NCI-H2196 (cell line): ENCODE results near the gene PAOX.

ENCODE experiments used
- DNase-seq: peaks from one replicate; lab custom pipeline; 2025; ENCODE audit not compliant: unreplicated experiment; lab: John Stamatoyannopoulos, UW

The PAOX gene

DNA sequence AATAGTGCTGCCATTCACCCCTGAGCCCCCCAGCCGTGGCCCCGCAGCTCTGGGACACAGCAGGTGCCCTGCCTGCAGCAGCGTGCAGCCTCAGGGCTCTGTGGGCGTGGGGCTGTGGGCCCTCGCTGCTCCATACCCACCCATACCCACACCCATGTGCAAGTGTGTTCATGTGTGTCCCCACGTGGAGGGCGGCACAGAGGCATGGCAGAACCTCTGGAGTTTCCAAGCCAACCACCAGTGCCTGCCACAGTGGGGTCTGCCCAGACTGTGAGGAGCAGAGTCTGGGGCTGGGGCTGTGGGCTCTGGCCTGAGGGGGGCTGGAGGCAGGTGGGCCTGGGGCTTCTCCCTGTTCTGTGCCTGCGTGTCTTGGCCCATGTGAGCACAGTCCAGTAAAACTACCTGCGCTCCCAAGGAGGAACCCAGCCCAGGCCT lies 29.5 kb upstream of the PAOX start:
- DNase-seq = no peak

GRCh38 chr10:133350283-133350949 lies 28.6 kb upstream of the PAOX start:
- DNase-seq = no peak

- DNase-seq = no peak
Measured at GRCh38 chr10:133350950-133351329, 28.1 kb upstream of the PAOX start.

DNA sequence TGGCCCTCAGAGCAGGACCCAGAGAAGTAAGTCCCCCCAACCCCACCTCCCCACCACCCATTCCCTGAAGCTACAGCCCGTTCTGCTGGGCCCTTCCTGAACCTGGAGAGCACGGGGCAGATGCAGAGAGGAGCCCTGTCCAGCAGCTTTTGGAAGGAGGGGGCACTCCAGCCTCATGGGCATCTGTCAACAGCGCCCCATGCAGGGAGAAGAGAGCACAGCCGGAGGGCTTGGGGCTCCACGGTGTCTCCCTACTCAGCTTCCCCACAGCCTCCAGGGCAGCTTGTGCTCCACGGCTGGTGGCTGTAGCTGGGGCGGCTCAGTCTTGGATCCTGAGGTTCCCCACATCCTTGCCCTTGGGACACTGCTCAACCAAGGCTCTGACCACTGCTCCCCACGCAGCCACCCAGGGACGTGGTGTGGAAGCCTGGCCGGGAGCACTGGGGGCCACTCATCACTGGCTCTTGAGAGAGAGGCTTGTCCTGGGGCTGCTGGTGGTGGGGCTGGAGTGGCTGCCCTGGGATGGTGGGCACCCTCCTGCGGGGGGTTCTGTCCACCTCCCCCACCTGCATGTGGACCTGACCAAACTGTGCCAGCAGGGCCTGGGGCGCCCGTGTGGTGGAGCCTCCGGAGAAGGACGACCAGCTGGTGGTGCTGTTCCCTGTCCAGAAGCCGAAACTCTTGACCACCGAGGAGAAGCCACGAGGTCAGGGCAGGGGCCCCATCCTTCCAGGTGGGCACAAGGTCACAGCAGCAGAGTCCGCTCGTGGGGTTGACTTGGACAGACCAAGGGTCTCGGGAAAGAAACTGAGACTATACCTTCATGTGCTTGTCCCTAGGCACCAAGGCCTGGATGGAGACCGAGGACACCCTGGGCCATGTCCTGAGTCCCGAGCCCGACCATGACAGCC lies 27.4 kb upstream of the PAOX start:
- no peak for DNase-seq

DNA sequence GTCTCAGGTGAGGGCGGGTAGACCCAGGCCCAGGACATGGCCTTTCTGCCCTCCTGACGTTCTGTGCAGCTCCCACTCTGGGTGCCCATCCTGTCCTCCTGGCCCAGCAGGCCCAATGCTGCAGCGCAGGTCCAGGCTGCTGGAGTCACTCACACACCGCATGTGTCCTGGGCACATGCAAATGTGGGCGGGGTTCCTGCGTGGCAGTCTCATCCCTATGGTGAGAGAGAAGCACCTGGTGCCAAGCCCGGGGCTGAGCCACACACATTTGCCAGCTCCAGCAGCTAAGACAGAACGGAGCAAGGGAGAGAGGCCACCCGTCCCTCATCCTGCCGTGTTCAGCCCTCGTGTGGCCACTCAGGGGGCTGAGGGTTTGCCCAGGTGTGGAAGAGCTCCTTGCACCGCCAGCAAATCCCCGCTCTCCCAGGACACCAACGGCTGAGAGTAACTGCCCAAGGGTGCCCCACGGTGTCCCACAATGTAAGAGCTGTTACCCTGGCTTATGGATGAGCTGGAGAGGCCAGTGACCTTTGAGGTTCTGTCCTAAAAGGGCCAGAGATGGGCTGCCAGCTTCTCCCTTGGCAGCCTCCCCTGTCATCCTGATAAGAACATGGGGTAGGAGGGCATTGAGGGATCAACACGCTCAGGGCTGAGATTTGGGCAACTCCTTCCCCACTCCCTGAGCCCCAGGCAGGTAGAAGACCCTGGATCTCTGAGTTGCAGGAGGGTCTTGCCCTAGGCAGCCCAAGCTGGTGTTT lies 25.7 kb upstream of the PAOX start:
- DNase-seq = no peak

- DNase-seq = no peak
Measured at GRCh38 chr10:133353988-133354605, 25.0 kb upstream of the PAOX start.

DNA sequence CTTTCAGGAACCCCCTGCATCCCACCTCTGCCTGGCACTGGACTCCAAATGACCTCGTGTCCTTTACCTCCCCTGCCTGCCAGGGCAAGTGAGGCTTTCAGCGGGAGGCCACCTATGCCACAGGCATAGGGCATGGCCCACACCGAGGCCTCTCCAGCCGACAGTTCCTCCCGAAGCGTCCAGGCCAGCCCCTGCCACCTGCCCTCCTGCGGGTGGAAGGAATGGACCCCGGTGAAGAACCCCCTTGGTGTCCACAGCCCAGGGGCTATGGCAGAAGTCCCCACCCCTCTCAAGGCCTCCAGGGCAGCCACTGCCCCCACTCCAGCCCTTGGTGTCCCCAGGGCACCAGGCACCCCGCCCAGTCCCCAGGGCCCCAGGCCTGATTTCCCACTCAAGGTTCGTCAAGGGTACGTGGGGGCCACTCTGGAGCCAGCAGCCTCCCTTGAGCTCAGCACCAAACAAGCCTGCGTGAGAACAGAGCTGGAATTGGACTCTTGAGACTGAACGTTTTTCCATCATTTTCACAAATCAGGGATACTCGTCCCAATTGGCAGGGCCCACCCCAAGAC lies 24.3 kb upstream of the PAOX start:
- DNase-seq = no peak

DNA sequence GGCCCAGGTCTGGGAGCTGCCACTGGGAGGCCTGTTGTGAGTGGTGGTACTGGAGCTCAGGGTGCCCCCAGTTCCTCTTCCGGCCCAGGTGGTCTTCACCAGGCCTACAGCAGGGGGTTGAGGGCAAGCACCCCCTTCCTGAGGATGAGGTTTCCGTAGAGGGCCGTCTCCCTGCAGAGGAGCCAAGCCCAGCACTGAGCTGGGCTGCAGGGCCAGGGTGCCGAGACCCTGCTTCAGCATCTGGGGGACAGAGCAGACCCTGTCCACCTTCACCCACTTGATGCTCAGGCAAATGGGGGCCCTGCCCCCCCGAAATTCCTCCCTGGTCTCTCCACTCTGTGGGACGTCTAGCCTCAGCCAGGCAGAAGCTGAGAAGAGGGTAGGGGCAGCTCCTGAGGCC lies 23.8 kb upstream of the PAOX start:
- DNase-seq = no peak

- DNase-seq = no peak
Measured at GRCh38 chr10:133355991-133356390, 23.1 kb upstream of the PAOX start.

DNA sequence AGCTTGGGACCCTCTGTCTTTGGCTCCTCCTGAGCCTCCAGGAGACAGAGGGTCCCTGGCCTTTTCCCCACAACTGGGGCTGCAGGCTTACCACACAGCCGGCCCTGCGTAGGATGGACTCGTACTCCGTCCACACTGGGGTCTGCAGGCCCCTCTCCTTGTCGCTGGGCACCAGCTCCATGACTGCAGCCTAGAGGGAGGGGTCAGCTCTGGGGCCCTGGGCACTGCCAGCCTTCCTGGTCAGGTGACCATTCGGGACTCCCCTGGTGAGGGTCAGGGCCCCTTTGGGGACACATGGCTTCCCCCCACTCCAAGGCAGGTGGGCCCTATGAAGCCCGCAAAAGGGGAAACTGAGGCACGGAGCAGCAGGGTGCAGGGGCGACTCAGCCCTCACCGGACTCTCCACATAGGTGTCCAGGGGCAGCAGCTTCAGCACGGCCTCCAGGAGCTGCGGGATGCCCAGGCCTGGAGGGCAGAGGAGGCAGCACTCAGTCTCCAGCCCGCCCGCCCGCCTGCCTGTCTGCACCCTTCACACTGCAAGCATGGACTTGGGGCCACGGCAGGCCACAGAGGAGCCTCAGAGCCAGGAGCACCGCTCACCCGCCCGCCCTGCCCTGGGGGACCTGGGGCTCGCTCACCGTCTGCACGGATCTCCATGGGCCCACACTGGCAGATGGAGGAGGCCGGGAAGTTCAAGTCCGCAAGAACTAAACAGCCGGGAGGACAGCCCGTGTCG lies 22.3 kb upstream of the PAOX start:
- no peak for DNase-seq

DNA sequence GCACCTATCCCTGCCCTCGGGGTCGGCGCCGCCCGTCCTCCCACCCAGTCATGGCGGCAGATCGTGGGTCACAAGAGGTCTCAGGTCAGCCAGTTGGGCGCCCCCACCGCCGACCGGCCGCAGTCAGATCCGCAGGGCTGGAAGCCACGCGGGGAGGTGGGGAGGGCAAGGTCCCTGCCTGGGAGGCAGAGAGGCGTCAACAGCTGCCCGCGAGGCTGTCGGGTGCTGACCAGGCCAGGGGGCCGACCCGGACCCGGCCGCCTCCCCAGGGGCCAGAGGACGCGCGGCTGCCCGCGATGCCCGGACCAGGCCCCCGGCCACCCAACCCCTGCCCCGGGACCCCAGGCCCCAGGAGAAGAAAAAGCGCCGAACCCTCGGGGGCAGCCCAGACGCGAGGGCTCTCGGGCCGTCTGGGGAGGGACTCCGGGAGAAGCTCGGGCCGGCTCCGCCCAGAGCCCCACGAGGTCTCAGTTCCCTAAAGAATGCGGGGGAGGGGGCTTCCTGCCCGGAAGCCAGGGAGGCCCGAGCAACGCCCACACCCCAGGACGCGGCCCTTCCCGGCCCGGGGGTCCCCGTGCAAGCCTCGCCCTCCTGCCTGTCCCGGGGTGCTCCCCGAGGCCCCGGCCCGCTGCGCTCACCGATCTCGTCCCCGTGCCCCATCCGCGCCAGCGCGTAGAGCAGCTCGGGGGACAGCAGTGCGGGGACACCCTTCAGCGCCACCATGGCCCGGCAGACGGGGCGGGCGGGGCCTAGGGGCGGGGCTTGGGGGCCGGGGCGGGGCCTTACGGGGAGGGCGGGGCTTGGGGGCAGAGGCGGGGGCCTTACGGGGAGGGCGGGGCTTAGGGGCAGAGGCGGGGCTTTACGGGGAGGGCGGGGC lies 21.5 kb upstream of the PAOX start, which contains the start of gene FUOM:
Gene FUOM (minus strand): TSS at position 735 of the 877 bp plus-strand sequence. CDS start 12 bp downstream, at position 723.
- peak; percentile 7 for DNase-seq

- no peak for DNase-seq
Measured at GRCh38 chr10:133358162-133358924, 20.7 kb upstream of the PAOX start.

DNA sequence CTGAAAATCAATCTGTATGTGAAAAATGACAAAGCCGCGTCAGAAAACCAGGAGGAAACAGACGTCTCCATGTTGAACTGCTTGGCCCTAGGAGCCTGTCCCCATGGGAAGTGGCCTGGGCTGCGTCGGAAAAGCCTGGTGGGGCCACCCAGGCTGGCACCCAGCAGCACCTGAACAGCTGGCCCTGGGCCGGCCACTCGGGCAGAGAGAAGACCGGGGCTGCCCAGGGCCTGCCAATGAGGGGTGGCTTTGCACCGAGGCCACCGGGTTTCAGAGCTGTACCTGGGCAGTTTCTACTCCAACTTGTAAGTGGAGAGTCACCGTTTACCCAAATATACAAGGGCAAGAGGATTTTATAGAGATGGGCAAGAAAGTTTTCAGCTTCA lies 20.1 kb upstream of the PAOX start:
- no peak for DNase-seq

GRCh38 chr10:133359554-133359971 lies 19.5 kb upstream of the PAOX start:
- peak; percentile 58 for DNase-seq

DNA sequence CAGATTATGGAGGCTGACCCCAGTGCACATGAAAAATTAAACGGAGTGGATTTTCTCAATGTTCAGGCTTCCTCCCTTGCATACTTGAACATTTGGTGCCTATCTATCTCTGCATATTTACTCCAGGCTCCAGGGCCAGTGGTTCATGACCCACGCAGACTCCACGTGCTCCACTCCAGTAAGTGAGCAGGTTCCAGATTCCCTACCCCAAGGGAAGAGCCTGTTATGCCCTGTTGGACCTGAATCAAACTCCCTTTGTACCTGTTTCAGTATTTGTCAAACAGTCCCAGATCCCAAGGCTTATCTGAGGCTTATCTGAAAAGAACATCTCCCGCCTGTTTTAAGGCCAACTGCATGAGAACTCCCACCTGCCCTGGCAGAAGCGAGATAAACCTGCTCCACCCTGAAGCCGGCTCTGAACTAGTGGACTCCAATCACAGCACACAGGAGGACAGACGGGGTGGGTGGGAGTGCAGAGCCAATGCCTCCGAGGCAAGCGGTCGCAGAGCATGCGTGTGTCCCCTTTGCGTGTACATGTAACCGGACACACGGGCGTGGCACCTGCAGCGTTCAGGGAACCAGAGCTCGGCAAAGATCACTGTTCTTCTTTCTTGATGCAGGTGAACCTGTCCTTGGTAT lies 19.0 kb upstream of the PAOX start:
- DNase-seq = no peak

DNA sequence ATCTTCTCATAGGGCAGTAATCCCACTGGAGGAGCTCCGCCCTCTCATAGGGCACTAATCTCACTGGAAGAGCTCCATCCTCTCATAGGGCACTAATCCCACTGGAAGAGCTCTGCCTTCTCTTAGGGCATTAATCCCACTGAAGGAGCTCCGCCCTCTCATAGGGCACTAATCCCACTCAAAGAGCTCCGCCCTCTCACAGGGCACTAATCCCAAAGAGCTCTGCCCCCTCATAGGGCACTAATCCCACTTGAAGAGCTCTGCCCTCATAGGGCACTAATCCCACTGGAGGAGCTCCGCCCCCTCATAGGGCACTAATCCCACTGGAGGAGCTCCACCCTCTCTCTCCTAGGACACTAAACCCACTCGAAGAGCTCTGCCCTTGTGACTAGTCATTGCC lies 17.8 kb upstream of the PAOX start:
- DNase-seq = no peak

GRCh38 chr10:133361773-133362441 lies 17.2 kb upstream of the PAOX start:
- DNase-seq = no peak
